K562 (cell line): ENCODE data around the gene PLCB3. TPM values are rescaled to one million over a fixed set of nuclear protein-coding genes. Genes with fewer than 3 reads are reported as not detected.

ENCODE experiments used
- ATAC-seq: fragments of 200-7000 bp; cut with Tn5 transposase; 3 replicates; pipeline ENCODE4 v1.9.1; 2020; ENCODE audit warnings: moderate library complexity
- BruUV-seq: library from RNA; stranded (reverse); fragments of 400-500 nt; replicated peaks from 2 replicates; lab custom pipeline; 2021; lab: Mats Ljungman, UMichigan
- CTCF ChIA-PET: fragments of 300-600 bp; formaldehyde crosslinking; extraction: SDS; loops from one replicate; lab custom pipeline; 2021; ENCODE audit warnings: low intra/inter-chr PET ratio; lab: Yijun Ruan, JAX
- POLR2A ChIA-PET: fragments of 300-600, 350-650 bp; sonication (Branson Sonifier 250); formaldehyde crosslinking; extraction: SDS; loops from one replicate; lab custom pipeline; 2021; ENCODE audit warnings: antibody characterized with exemption, inconsistent platforms; lab: Yijun Ruan, JAX
- DNase-seq, 4 experiments: peaks; one replicate each; pipeline versions ENCODE4 v3.0.0 to v3.0.0-alpha.2; 2011 to 2018; ENCODE audit warnings: low spot score in 3 of 4, mixed read lengths in 3 of 4; ENCODE audit errors: extremely low read depth in 1 of 4
- FAIRE-seq: peaks from 2 replicates; lab custom pipeline; 2011; peaks lifted over from hg19 to GRCh38; lab: Jason Lieb, UNC
- H2AFZ ChIP-seq: 2 replicates; pipeline ENCODE4 v1.6.0; 2011; ENCODE audit warnings: low read depth, low read length, control low read depth, inconsistent platforms
- H3K27ac ChIP-seq: fragments of 200-600 bp; 3 replicates; pipeline ENCODE4 v1.8.0; 2011; ENCODE audit warnings: low read depth, mild to moderate bottlenecking, control low read depth, inconsistent platforms, low read length, moderate library complexity, mixed read lengths; ENCODE audit errors: extremely low read depth
- H3K27me3 ChIP-seq, 2 experiments: fragments of 300-600 bp in 1 of 2; 2 replicates in 1 of 2; 3 replicates in 1 of 2; pipeline versions ENCODE4 v1.6.0 to v1.8.0; 2011; ENCODE audit warnings: inconsistent platforms in 2 of 2, low read length in 2 of 2, mild to moderate bottlenecking in 1 of 2, mixed read lengths in 1 of 2, moderate library complexity in 1 of 2; ENCODE audit not compliant: control insufficient read depth in 2 of 2, insufficient read depth in 2 of 2
- H3K36me3 ChIP-seq: fragments of 300-600 bp; 3 replicates; pipeline ENCODE4 v1.8.0; 2011; ENCODE audit warnings: mild to moderate bottlenecking, low read length, inconsistent platforms; ENCODE audit not compliant: control insufficient read depth, insufficient read depth
- H3K4me1 ChIP-seq, 2 experiments: fragments of 200-600 bp in 1 of 2; replicated peaks in 1 of 2; 2 replicates in 1 of 2; 3 replicates in 1 of 2; pipeline versions ENCODE4 v1.5.1 to v1.8.0; 2011; ENCODE audit warnings: inconsistent platforms in 2 of 2, low read length in 2 of 2, mild to moderate bottlenecking in 1 of 2, mixed read lengths in 1 of 2, moderate library complexity in 1 of 2; ENCODE audit not compliant: control insufficient read depth in 2 of 2, insufficient read depth in 2 of 2
- H3K4me2 ChIP-seq: 2 replicates; pipeline ENCODE4 v1.6.1; 2011; ENCODE audit warnings: low read length, control low read depth, inconsistent platforms, mixed read lengths; ENCODE audit not compliant: insufficient read depth
- H3K4me3 ChIP-seq: fragments of 200-600 bp; sonication (generic), shearing (Covaris generic); 2 replicates; pipeline ENCODE4 v1.5.1; 2016; ENCODE audit warnings: control low read depth, inconsistent platforms
- H3K79me2 ChIP-seq: fragments of 200-600 bp; 3 replicates; pipeline ENCODE4 v1.8.0; 2011; ENCODE audit warnings: low read length, inconsistent platforms; ENCODE audit not compliant: control insufficient read depth, insufficient read depth
- H3K9ac ChIP-seq, 2 experiments: 2 replicates each; pipeline versions ENCODE4 v1.6.0 to v1.6.1; 2011; ENCODE audit warnings: low read depth in 2 of 2, low read length in 2 of 2, control low read depth in 1 of 2, inconsistent platforms in 1 of 2, mild to moderate bottlenecking in 1 of 2, mixed read lengths in 1 of 2; ENCODE audit not compliant: insufficient read depth in 1 of 2
- H3K9me1 ChIP-seq: one replicate; pipeline ENCODE4 v1.6.0; 2011; ENCODE audit warnings: inconsistent platforms, mild to moderate bottlenecking, low read length, moderate library complexity; ENCODE audit not compliant: control insufficient read depth, insufficient read depth
- H3K9me3 ChIP-seq: replicated peaks from 2 replicates; pipeline ENCODE4 v1.5.1; 2011; ENCODE audit warnings: low read depth, low read length, inconsistent platforms; ENCODE audit not compliant: control insufficient read depth, insufficient read depth
- H4K20me1 ChIP-seq: replicated peaks from 2 replicates; pipeline ENCODE4 v1.6.1; 2011; ENCODE audit warnings: low read length, inconsistent platforms, mixed read lengths; ENCODE audit not compliant: control insufficient read depth, insufficient read depth
- HNRNPH1 ChIP-seq: fragments of 200-400 bp; formaldehyde crosslinking; optimal IDR thresholded peaks from 2 replicates; pipeline ENCODE3; 2017; ENCODE audit warnings: low read depth, mild to moderate bottlenecking, low read length, moderate library complexity
- POLR2G ChIP-seq: fragments of 200-400 bp; formaldehyde crosslinking; IDR thresholded peaks from 2 replicates; pipeline ENCODE4 v1.6.1; 2017; ENCODE audit warnings: low read depth, mild to moderate bottlenecking, antibody characterized with exemption, low read length, moderate library complexity
- RBFOX2 ChIP-seq: fragments of 200-400 bp; formaldehyde crosslinking; IDR thresholded peaks from 2 replicates; pipeline ENCODE4 v1.6.1; 2017; ENCODE audit warnings: low read depth, mild to moderate bottlenecking, low read length, moderate library complexity
- WGBS: fragments of 100-300 bp; shearing (Covaris generic); methylation state at CpG from one replicate; pipeline ENCODE4 v1.1.6; 2016; ENCODE audit warnings: low coverage, mixed read lengths; ENCODE audit not compliant: insufficient coverage; ENCODE audit errors: missing lambda C conversion rate; 5-methylcytosine and 5-hydroxymethylcytosine counted together
- in situ Hi-C: fragments of 300-500 bp; cut with MboI; formaldehyde crosslinking; loops from 4 replicates; pipeline ENCODE4 v1.15.0; 2018; ENCODE audit warnings: inconsistent platforms, mixed read lengths
- intact Hi-C: fragments of 100-400 bp; cut with micrococcal nuclease; formaldehyde crosslinking; loops from 2 replicates; pipeline ENCODE4 v1.14.2; 2022
- polyA plus RNA-seq, 8 experiments: library from polyadenylated mRNA; depleted of rRNA in 4 of 8; stranded (reverse) in 5 of 8; unstranded in 3 of 8; fragments of >200 nt; fragmentation: Nextera tagmentation in 2 of 8; fragmentation: Illumina TruSeq in 1 of 8; extraction: Ambion mirVana in 2 of 8; extraction: Trizol in 1 of 8; gene quantifications; 2 replicates each; pipeline versions ENCODE4 v1.2.1 to v1.2.3, GENCODE V29; 2011 to 2014; ENCODE audit warnings: inconsistent platforms in 1 of 8, missing spikeins in 1 of 8
- total RNA-seq, 7 experiments: library from RNA; depleted of rRNA in 6 of 7; stranded (reverse); fragments of >200 nt in 6 of 7; fragmentation: Illumina TruSeq in 2 of 7; extraction: Trizol in 2 of 7; gene quantifications; 2 replicates each; pipeline versions ENCODE4 v1.2.1 to v1.2.3, GENCODE V29; 2011 to 2021; ENCODE audit warnings: low replicate concordance in 1 of 7

The PLCB3 gene
- total and polyA plus RNA-seq, 9 of the 15 experiments (the other 6 are each of a cell fraction or from before 2014, with no cell fraction given) = 0.31 to 44.8 (median 14.6) TPM

- TF ChIP-seq HNRNPH1 = no peak
- TF ChIP-seq RBFOX2 = peak; percentile 53
- peak; percentile 52; the same call in 1 of the 2 replicates for TF ChIP-seq POLR2G
- ChIA-PET POLR2A (interaction anchor here (0.6 to 2.4 kb wide), 6 partner anchors 7 to 66 kb away, joined by 3 to 7 read pairs (median 4); partner anchors contain the start of genes PLCB3 and PPP1R14B), CTCF (no interaction called here)
- intact Hi-C loops (no loop called here), in situ Hi-C loops (no loop called here)
- Histone ChIP-seq H3K4me2 (no peak overlapping the region), H3K4me1 (peaks cover 8 to 51% of the 10 kb centered on the region in 2 experiments), H3K27me3 (no peaks in the 10 kb centered on the region), H3K36me3 (peaks cover 89% of the 10 kb centered on the region), H4K20me1 (0 out of 2 replicates have a peak, but pooled peaks cover 4% of the 10 kb centered on the region), H3K9me1 (peaks cover 1% of the 10 kb centered on the region), H3K9ac (peak overlapping the region in 1 of 2 experiments; percentile 67; a peak in 2 of 4 replicates), H2AFZ (no peak overlapping the region), H3K27ac (no peak overlapping the region), H3K79me2 (peaks cover 4% of the 10 kb centered on the region; the same call in 1 of the 3 replicates), H3K4me3 (no peak overlapping the region), H3K9me3 (no peaks in the 10 kb centered on the region)
- no TSS peak for BruUV-seq
- no peak for ATAC-seq
- 86% methylated on average over 27 of the region's 29 CpGs for WGBS
- no peak for FAIRE-seq
- DNase-seq = no peak
These were observed 12.0 kb downstream of the PLCB3 start for GRCh38 chr11:64263021-64263946.
